K562 (cell line): Measurements from ENCODE around the gene C2CD4B. TPM values are rescaled to one million over a fixed set of nuclear protein-coding genes. Genes with fewer than 3 reads are reported as not detected.

ENCODE experiments used
- ATAC-seq: fragments of 200-7000 bp; cut with Tn5 transposase; 3 replicates; pipeline ENCODE4 v1.9.1; 2020; ENCODE audit warnings: moderate library complexity
- BruUV-seq: library from RNA; stranded (reverse); fragments of 400-500 nt; replicated peaks from 2 replicates; lab custom pipeline; 2021; lab: Mats Ljungman, UMichigan
- CTCF ChIA-PET: fragments of 300-600 bp; formaldehyde crosslinking; extraction: SDS; loops from one replicate; lab custom pipeline; 2021; ENCODE audit warnings: low intra/inter-chr PET ratio; lab: Yijun Ruan, JAX
- POLR2A ChIA-PET: fragments of 300-600, 350-650 bp; sonication (Branson Sonifier 250); formaldehyde crosslinking; extraction: SDS; loops from one replicate; lab custom pipeline; 2021; ENCODE audit warnings: antibody characterized with exemption, inconsistent platforms; lab: Yijun Ruan, JAX
- DNase-seq, 4 experiments: peaks; one replicate each; pipeline versions ENCODE4 v3.0.0 to v3.0.0-alpha.2; 2011 to 2018; ENCODE audit warnings: low spot score in 3 of 4, mixed read lengths in 3 of 4; ENCODE audit errors: extremely low read depth in 1 of 4
- FAIRE-seq: peaks from 2 replicates; lab custom pipeline; 2011; peaks lifted over from hg19 to GRCh38; lab: Jason Lieb, UNC
- H2AFZ ChIP-seq: 2 replicates; pipeline ENCODE4 v1.6.0; 2011; ENCODE audit warnings: low read depth, low read length, control low read depth, inconsistent platforms
- H3K27ac ChIP-seq: fragments of 200-600 bp; 3 replicates; pipeline ENCODE4 v1.8.0; 2011; ENCODE audit warnings: low read depth, mild to moderate bottlenecking, control low read depth, inconsistent platforms, low read length, moderate library complexity, mixed read lengths; ENCODE audit errors: extremely low read depth
- H3K27me3 ChIP-seq, 2 experiments: fragments of 300-600 bp in 1 of 2; 2 replicates in 1 of 2; 3 replicates in 1 of 2; pipeline versions ENCODE4 v1.6.0 to v1.8.0; 2011; ENCODE audit warnings: inconsistent platforms in 2 of 2, low read length in 2 of 2, mild to moderate bottlenecking in 1 of 2, mixed read lengths in 1 of 2, moderate library complexity in 1 of 2; ENCODE audit not compliant: control insufficient read depth in 2 of 2, insufficient read depth in 2 of 2
- H3K36me3 ChIP-seq: fragments of 300-600 bp; 3 replicates; pipeline ENCODE4 v1.8.0; 2011; ENCODE audit warnings: mild to moderate bottlenecking, low read length, inconsistent platforms; ENCODE audit not compliant: control insufficient read depth, insufficient read depth
- H3K4me1 ChIP-seq, 2 experiments: fragments of 200-600 bp in 1 of 2; replicated peaks in 1 of 2; 2 replicates in 1 of 2; 3 replicates in 1 of 2; pipeline versions ENCODE4 v1.5.1 to v1.8.0; 2011; ENCODE audit warnings: inconsistent platforms in 2 of 2, low read length in 2 of 2, mild to moderate bottlenecking in 1 of 2, mixed read lengths in 1 of 2, moderate library complexity in 1 of 2; ENCODE audit not compliant: control insufficient read depth in 2 of 2, insufficient read depth in 2 of 2
- H3K4me2 ChIP-seq: 2 replicates; pipeline ENCODE4 v1.6.1; 2011; ENCODE audit warnings: low read length, control low read depth, inconsistent platforms, mixed read lengths; ENCODE audit not compliant: insufficient read depth
- H3K4me3 ChIP-seq: fragments of 200-600 bp; sonication (generic), shearing (Covaris generic); 2 replicates; pipeline ENCODE4 v1.5.1; 2016; ENCODE audit warnings: control low read depth, inconsistent platforms
- H3K79me2 ChIP-seq: fragments of 200-600 bp; 3 replicates; pipeline ENCODE4 v1.8.0; 2011; ENCODE audit warnings: low read length, inconsistent platforms; ENCODE audit not compliant: control insufficient read depth, insufficient read depth
- H3K9ac ChIP-seq, 2 experiments: 2 replicates each; pipeline versions ENCODE4 v1.6.0 to v1.6.1; 2011; ENCODE audit warnings: low read depth in 2 of 2, low read length in 2 of 2, control low read depth in 1 of 2, inconsistent platforms in 1 of 2, mild to moderate bottlenecking in 1 of 2, mixed read lengths in 1 of 2; ENCODE audit not compliant: insufficient read depth in 1 of 2
- H3K9me1 ChIP-seq: one replicate; pipeline ENCODE4 v1.6.0; 2011; ENCODE audit warnings: inconsistent platforms, mild to moderate bottlenecking, low read length, moderate library complexity; ENCODE audit not compliant: control insufficient read depth, insufficient read depth
- H3K9me3 ChIP-seq: replicated peaks from 2 replicates; pipeline ENCODE4 v1.5.1; 2011; ENCODE audit warnings: low read depth, low read length, inconsistent platforms; ENCODE audit not compliant: control insufficient read depth, insufficient read depth
- H4K20me1 ChIP-seq: replicated peaks from 2 replicates; pipeline ENCODE4 v1.6.1; 2011; ENCODE audit warnings: low read length, inconsistent platforms, mixed read lengths; ENCODE audit not compliant: control insufficient read depth, insufficient read depth
- ASH1L ChIP-seq: fragments of 450-650 bp; IDR thresholded peaks from 2 replicates; pipeline ENCODE4 v1.6.1; 2018; ENCODE audit warnings: borderline replicate concordance, mild to moderate bottlenecking, low read depth; ENCODE audit not compliant: partially characterized antibody
- C11orf30 ChIP-seq: fragments of 450-650 bp; IDR thresholded peaks from 2 replicates; pipeline ENCODE4 v1.6.1; 2016; ENCODE audit warnings: low read depth, mild to moderate bottlenecking
- CBFA2T3 ChIP-seq: fragments of 450-650 bp; IDR thresholded peaks from 2 replicates; pipeline ENCODE4 v1.6.1; 2017
- GABPB1 ChIP-seq: sonication (generic); formaldehyde crosslinking; IDR thresholded peaks from 2 replicates; pipeline ENCODE4 v1.8.0; 2022; ENCODE audit warnings: mild to moderate bottlenecking, missing genetic modification reagents
- HCFC1 ChIP-seq: IDR thresholded peaks from 2 replicates; pipeline ENCODE4 v1.6.1; 2012; ENCODE audit warnings: low read depth, low read length, improper control_type of control experiment
- HNRNPH1 ChIP-seq: fragments of 200-400 bp; formaldehyde crosslinking; optimal IDR thresholded peaks from 2 replicates; pipeline ENCODE3; 2017; ENCODE audit warnings: low read depth, mild to moderate bottlenecking, low read length, moderate library complexity
- JUN ChIP-seq, 2 experiments: sonication (generic) in 1 of 2; formaldehyde crosslinking in 1 of 2; IDR thresholded peaks; 2 replicates each; pipeline versions ENCODE4 v1.6.1 to v1.8.0; 2012 to 2022; ENCODE audit warnings: borderline replicate concordance in 2 of 2, mild to moderate bottlenecking in 2 of 2, improper control_type of control experiment in 1 of 2, low read depth in 1 of 2, low read length in 1 of 2, missing genetic modification reagents in 1 of 2
- MAFF ChIP-seq: IDR thresholded peaks from 2 replicates; pipeline ENCODE4 v1.6.1; 2012; ENCODE audit warnings: low read length, improper control_type of control experiment
- TBL1XR1 ChIP-seq, 2 experiments: IDR thresholded peaks; 2 replicates each; pipeline ENCODE4 v1.6.1; 2012; ENCODE audit warnings: improper control_type of control experiment in 2 of 2, low read length in 2 of 2, mild to moderate bottlenecking in 1 of 2
- TBP ChIP-seq: optimal IDR thresholded peaks from 2 replicates; pipeline ENCODE3; 2011; ENCODE audit warnings: low read depth, low read length, improper control_type of control experiment
- TRIM24 ChIP-seq, 2 experiments: fragments of 450-650 bp; IDR thresholded peaks; 2 replicates each; pipeline ENCODE4 v1.6.1; 2016
- ZC3H11A ChIP-seq: IDR thresholded peaks from 2 replicates; pipeline ENCODE4 v1.6.1; 2012; ENCODE audit warnings: low read depth, low read length, improper control_type of control experiment
- ZNF124 ChIP-seq: sonication (generic); formaldehyde crosslinking; IDR thresholded peaks from 2 replicates; pipeline ENCODE4 v1.8.1; 2022; ENCODE audit warnings: missing genetic modification reagents
- ZNF197 ChIP-seq: fragments of 200-800 bp; sonication (Bioruptor generic); IDR thresholded peaks from 2 replicates; pipeline ENCODE4 v1.6.1; 2016; ENCODE audit warnings: low read depth, missing genetic modification characterization, missing compliant biosample characterization
- ZNF316 ChIP-seq: fragments of 450-650 bp; IDR thresholded peaks from 2 replicates; pipeline ENCODE4 v1.6.1; 2016
- ZNF436 ChIP-seq: fragments of 250-450, 450-650 bp; sonication (Bioruptor Pico); formaldehyde crosslinking; IDR thresholded peaks from 2 replicates; pipeline ENCODE4 v1.7.0; 2020; ENCODE audit warnings: mild to moderate bottlenecking
- ZZZ3 ChIP-seq: fragments of 450-650 bp; IDR thresholded peaks from 2 replicates; pipeline ENCODE4 v1.6.1; 2016; ENCODE audit warnings: antibody characterized with exemption, mild to moderate bottlenecking, moderate library complexity
- WGBS: fragments of 100-300 bp; shearing (Covaris generic); methylation state at CpG from one replicate; pipeline ENCODE4 v1.1.6; 2016; ENCODE audit warnings: low coverage, mixed read lengths; ENCODE audit not compliant: insufficient coverage; ENCODE audit errors: missing lambda C conversion rate; 5-methylcytosine and 5-hydroxymethylcytosine counted together
- in situ Hi-C: fragments of 300-500 bp; cut with MboI; formaldehyde crosslinking; loops from 4 replicates; pipeline ENCODE4 v1.15.0; 2018; ENCODE audit warnings: inconsistent platforms, mixed read lengths
- intact Hi-C: fragments of 100-400 bp; cut with micrococcal nuclease; formaldehyde crosslinking; loops from 2 replicates; pipeline ENCODE4 v1.14.2; 2022
- polyA plus RNA-seq, 8 experiments: library from polyadenylated mRNA; depleted of rRNA in 4 of 8; stranded (reverse) in 5 of 8; unstranded in 3 of 8; fragments of >200 nt; fragmentation: Nextera tagmentation in 2 of 8; fragmentation: Illumina TruSeq in 1 of 8; extraction: Ambion mirVana in 2 of 8; extraction: Trizol in 1 of 8; gene quantifications; 2 replicates each; pipeline versions ENCODE4 v1.2.1 to v1.2.3, GENCODE V29; 2011 to 2014; ENCODE audit warnings: inconsistent platforms in 1 of 8, missing spikeins in 1 of 8
- total RNA-seq, 7 experiments: library from RNA; depleted of rRNA in 6 of 7; stranded (reverse); fragments of >200 nt in 6 of 7; fragmentation: Illumina TruSeq in 2 of 7; extraction: Trizol in 2 of 7; gene quantifications; 2 replicates each; pipeline versions ENCODE4 v1.2.1 to v1.2.3, GENCODE V29; 2011 to 2021; ENCODE audit warnings: low replicate concordance in 1 of 7

The C2CD4B gene
- total and polyA plus RNA-seq, 9 of the 15 experiments (the other 6 are each of a cell fraction or from before 2014, with no cell fraction given) = 0.11 TPM; not detected in 8

DNA sequence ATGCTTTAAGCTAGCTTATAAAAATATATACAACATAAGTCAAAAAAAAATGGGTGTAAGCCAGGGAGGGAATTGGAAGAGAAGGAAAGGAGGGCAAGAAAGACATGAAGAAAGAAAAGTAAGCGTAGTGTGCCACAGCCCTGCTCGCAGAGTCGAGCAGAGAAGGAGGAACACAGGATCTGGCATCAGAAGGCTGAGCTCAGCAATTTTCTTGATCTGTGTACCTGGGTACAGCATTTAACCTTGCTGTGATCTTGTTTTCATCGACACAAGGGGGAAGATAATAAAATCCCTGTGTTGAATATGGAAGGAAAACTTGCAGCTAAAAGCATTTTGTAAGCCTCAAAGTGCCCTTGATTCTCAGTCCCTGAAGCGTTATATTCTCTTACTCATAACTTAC lies 23.7 kb upstream of the C2CD4B start:
- H3K9me3 ChIP-seq = no peaks in the 10 kb centered on the region
- H3K4me1 ChIP-seq = 0 out of 5 replicates have a peak, but pooled peaks cover 0 to 5% of the 10 kb centered on the region in 2 experiments
- CTCF ChIA-PET = no interaction called here
- H3K36me3 ChIP-seq = no peaks in the 10 kb centered on the region
- ATAC-seq (no peak), DNase-seq (no peak), FAIRE-seq (no peak)
- H3K27ac ChIP-seq = no peak overlapping the region
- no peak overlapping the region for H2AFZ ChIP-seq
- in situ Hi-C loops (no loop called here), intact Hi-C loops (no loop called here)
- H3K9me1 ChIP-seq = no peaks in the 10 kb centered on the region
- BruUV-seq = no TSS peak
- H3K4me2 ChIP-seq = no peak overlapping the region
- peaks cover 2 to 14% of the 10 kb centered on the region in 2 experiments; a peak in 1 of 5 replicates for H3K27me3 ChIP-seq
- H3K79me2 ChIP-seq = no peaks in the 10 kb centered on the region
- no peak overlapping the region for H3K4me3 ChIP-seq
- POLR2A ChIA-PET = no interaction called here
- WGBS = 2% methylated on average over 4 of the region's 5 CpGs
- H4K20me1 ChIP-seq = 0 out of 2 replicates have a peak, but pooled peaks cover 3% of the 10 kb centered on the region
- TF ChIP-seq HNRNPH1 (no peak), ZNF316 (peak; percentile 50; the same call in 1 of the 2 replicates), MAFF (peak; percentile 35), C11orf30 (peak; percentile 36)
- no peak overlapping the region for H3K9ac ChIP-seq

- in situ Hi-C loops = no loop called here
- WGBS = 0% methylated on average over 1 of the region's 1 CpG
Observed at GRCh38 chr15:62187910-62188309, 22.8 kb upstream of the C2CD4B start.

More at GRCh38 chr15:62187910-62188309, 22.8 kb upstream of the C2CD4B start:
- 0 out of 5 replicates have a peak, but pooled peaks cover 0 to 5% of the 10 kb centered on the region in 2 experiments for H3K4me1 ChIP-seq
- ChIA-PET CTCF (interaction anchor here (0.6 kb wide), 1 partner anchor 303 kb away, joined by 3 read pairs; no protein-coding TSS in a partner anchor), POLR2A (no interaction called here)
- no peaks in the 10 kb centered on the region for H3K9me3 ChIP-seq
- H3K4me2 ChIP-seq = no peak overlapping the region
- H3K36me3 ChIP-seq = no peaks in the 10 kb centered on the region
- DNase-seq (no peak), FAIRE-seq (no peak), ATAC-seq (no peak)
- peaks cover 2 to 14% of the 10 kb centered on the region in 2 experiments; a peak in 1 of 5 replicates for H3K27me3 ChIP-seq
- no peak overlapping the region for H3K27ac ChIP-seq
- H3K4me3 ChIP-seq = no peak overlapping the region
- no peaks in the 10 kb centered on the region for H3K9me1 ChIP-seq
- intact Hi-C loops = no loop called here
- TF ChIP-seq ASH1L = no peak
- TF ChIP-seq CBFA2T3 = no peak
- TF ChIP-seq ZC3H11A = no peak
- no peak for TF ChIP-seq GABPB1 (CRISPR knock-in tag)
- TF ChIP-seq ZZZ3 = no peak
- no peak for TF ChIP-seq TRIM24 (IDR thresholded peaks at IDR 0.05)
- TF ChIP-seq ZNF436 (CRISPR knock-in tag) = no peak
- TF ChIP-seq HCFC1 = no peak
- TF ChIP-seq TBL1XR1 (IDR thresholded peaks at IDR 0.05; ENCODE audit: low read length in 2 of 2) = no peak
- TF ChIP-seq TBP = no peak
- TF ChIP-seq ZNF197 (CRISPR knock-in tag) = no peak
- TF ChIP-seq ZNF124 (CRISPR knock-in tag) = no peak
- TF ChIP-seq JUN (IDR thresholded peaks at IDR 0.05; ENCODE audit: borderline replicate concordance, low read depth, low read length) = no peak
- TF ChIP-seq JUN (CRISPR knock-in tag; IDR thresholded peaks at IDR 0.05; ENCODE audit: borderline replicate concordance) = no peak
- no TSS peak for BruUV-seq
- no peak overlapping the region for H3K9ac ChIP-seq
- H2AFZ ChIP-seq = no peak overlapping the region
- 0 out of 2 replicates have a peak, but pooled peaks cover 3% of the 10 kb centered on the region for H4K20me1 ChIP-seq
- H3K79me2 ChIP-seq = no peaks in the 10 kb centered on the region
